ENCODE data around the gene RPL26.

DNA sequence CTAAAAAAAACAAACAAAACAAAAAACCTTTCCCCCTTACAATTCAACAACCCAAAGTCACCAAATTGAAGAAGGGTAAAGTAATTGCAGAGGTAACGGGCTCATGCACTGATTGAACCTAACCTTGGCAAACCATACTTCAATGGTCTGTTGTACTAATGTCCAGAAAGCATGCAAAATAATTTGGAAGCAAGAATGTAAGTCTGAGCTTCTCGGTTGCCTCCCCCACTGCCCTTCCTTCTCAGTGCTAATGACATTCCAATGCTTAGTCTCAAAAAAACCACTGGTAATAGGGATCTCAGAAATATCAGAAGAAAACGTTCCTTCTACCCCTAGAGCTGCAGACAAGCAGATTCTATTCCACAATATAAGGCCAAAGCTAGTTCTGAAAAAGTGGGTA is 22.2 kb downstream of the RPL26 start:
- TF ChIP-seq, protein P1, sequence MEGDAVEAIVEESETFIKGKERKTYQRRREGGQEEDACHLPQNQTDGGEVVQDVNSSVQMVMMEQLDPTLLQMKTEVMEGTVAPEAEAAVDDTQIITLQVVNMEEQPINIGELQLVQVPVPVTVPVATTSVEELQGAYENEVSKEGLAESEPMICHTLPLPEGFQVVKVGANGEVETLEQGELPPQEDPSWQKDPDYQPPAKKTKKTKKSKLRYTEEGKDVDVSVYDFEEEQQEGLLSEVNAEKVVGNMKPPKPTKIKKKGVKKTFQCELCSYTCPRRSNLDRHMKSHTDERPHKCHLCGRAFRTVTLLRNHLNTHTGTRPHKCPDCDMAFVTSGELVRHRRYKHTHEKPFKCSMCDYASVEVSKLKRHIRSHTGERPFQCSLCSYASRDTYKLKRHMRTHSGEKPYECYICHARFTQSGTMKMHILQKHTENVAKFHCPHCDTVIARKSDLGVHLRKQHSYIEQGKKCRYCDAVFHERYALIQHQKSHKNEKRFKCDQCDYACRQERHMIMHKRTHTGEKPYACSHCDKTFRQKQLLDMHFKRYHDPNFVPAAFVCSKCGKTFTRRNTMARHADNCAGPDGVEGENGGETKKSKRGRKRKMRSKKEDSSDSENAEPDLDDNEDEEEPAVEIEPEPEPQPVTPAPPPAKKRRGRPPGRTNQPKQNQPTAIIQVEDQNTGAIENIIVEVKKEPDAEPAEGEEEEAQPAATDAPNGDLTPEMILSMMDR (conservative IDR thresholded peaks at IDR 0.05 in 1 of 2, IDR thresholded peaks at IDR 0.05 in 1 of 2; ENCODE audit: low read depth in 1 of 2, low read length in 2 of 2), result no peak
- no peak for TF ChIP-seq EZH2 (IDR thresholded peaks at IDR 0.05; ENCODE audit: low read length, missing control alignments)
